HG02938 (cell line): Measurements from ENCODE around the gene EVC.
A peak's percentile ranks its signal among the peaks of the same experiment; 100 is the strongest.
"Not testable (repeated sequence)": the region's sequence is repeated elsewhere in the genome, so short reads cannot be mapped to it uniquely, and the experiment has no call there.

Experiments used
- ATAC-seq: cut with Tn5 transposase; IDR thresholded peaks from one replicate; pipeline ENCODE4 v1.9.1; 2021; ENCODE audit warnings: mild to moderate bottlenecking, moderate library complexity; ENCODE audit not compliant: unreplicated experiment

The EVC gene

GRCh38 chr4:5707778-5708448, 3.1 kb upstream of the EVC start:
- ATAC-seq, result no peak

- no peak for ATAC-seq
Observed at GRCh38 chr4:5708449-5709206, 2.4 kb upstream of the EVC start, which contains the start of gene EVC2. Gene EVC2, minus strand, starts transcription at chr4:5708559. Its CDS starts 46 bp downstream, at chr4:5708513.

DNA sequence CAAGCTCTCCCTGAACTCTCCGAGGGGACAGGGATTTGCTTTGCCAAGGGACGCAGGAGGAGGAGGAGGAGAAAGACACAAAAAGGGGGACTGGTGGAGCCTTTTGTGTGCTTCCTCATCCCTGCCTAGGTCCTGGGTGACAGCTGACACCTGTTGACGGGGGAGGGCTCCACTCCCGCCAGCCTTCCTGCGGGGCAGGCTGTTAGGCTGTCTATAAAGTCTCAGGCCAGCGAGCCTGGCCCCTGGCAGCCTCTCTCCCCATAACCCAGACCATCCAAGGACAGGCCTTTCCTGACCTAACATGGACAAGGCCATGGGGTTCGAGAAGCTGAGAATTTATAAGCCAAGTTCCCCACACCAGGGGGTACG, 1.8 kb upstream of the EVC start:
- ATAC-seq, result no peak

DNA sequence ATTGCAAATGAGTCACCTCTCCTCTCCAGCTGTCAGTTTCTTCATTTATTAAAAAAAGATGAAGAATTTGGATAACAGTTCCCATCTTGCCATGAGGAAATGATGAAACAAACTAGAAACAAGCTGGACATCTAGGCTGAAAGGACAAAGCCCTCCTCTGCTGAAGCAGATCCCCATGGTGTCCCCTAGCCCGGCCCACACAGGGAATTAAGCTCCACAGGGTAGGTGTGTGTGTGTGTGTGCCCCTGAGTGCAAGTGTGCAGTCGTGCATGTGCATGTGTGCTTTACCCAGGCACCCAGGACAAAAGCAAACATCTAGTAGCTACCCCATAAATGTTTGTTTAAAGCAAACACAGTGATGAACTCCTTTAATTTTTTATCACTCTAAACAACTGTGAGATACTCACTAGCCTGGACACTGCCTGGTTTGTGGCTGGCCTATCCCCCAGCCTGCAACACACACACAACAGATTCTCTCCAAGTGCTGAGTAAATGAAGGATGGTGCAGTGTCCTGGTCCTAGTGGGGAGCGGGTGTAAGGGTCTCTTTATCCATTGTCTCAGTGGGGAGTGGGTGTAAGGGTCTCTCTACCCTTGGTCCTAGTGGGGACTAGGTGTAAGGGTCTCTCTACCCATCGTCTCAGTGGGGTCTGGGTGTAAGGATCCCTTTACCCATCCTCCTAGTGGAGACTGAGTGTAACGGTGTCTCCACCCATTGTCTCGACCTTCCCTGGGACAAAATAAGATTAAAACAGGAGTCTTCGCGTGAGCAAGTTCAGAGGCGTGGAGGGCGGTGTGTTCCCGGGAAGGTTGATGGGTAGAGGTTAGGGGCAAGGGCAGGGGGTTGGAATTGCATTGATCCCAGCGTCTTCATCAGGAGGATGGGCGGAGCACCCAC, 688 bp upstream of the EVC start:
- ATAC-seq, result no peak

DNA sequence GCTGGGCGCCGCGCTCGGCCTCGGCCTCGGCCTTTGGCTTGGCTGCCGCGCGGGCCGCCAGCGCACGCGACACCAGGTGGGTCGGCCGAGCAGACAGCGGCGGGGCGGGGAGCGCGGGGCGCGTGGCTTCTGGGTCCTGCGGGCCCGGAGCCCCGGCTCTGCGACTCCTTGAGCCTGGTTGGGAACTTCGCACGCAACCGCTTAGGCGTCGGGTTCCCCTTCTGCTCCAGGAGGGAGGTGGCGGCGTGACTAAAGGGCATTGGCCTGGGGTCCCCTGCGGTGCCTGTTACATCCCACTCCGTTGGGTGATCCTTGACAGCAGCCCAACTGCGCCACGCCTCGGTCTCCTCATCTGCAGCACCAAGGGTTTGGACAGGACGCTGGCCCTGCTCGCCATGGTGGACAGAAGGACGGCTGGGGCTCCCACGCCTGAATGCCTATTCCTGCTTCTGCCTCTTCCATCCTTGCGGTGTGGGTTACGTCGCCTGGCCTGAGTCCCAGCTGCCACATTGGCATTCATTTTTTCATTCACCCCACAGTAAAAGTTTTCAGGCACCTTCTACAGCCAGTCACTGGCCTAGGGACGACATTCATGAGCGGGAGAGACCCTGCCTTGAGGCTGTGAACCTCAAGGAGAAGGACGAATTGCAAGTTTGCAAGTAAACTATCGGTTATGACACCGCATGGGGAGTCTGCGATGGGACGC, 631 bp downstream of the EVC start:
- ATAC-seq, result no peak

DNA sequence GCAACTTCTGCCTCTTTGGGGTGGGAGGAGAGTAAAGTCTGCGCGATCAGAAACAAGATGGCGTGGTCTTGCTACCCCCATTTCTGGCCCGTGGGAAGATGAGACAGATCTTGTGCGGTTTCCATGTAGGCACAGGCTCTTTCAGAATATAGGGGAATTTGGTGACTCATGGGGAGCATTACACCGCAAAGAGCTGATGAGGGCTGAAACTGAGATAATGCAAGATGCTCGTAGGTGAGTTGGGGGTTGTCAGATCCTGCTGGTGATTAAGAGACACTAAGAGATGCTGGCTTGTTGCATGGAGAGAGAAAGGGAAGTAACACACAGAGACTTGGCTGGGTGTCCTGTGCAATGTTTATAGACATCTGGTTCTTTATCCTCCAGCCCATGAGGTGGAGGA, 1.5 kb downstream of the EVC start:
- ATAC-seq, result peak; percentile 55

- ATAC-seq, result no peak
Observed at GRCh38 chr4:5712931-5713330, 1.9 kb downstream of the EVC start.

- no peak for ATAC-seq
Observed at GRCh38 chr4:5713861-5714260, 2.9 kb downstream of the EVC start.

GRCh38 chr4:5715357-5715756, 4.4 kb downstream of the EVC start:
- no peak for ATAC-seq

GRCh38 chr4:5716391-5716790, 5.4 kb downstream of the EVC start:
- no peak for ATAC-seq

GRCh38 chr4:5717449-5718158, 6.6 kb downstream of the EVC start:
- ATAC-seq, result no peak

DNA sequence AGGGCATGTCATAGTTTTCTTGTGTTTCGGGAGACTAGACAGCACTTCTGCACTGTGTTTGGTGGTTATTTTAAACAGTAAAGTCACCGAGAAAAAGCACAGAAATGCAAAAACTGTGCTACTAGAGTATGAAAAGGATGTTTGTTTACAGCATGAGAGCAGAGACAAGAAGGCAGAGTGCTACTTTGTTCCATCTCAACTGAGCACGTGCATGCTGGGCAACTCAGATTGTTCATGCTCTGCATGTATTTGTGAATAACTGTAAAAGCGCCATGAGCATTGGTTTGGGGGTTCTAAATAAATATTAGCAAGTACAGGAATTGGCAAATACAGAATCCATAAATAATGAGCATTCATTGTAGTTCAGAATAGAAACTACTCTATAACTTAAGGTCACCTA, 7.4 kb downstream of the EVC start:
- ATAC-seq, result no peak

DNA sequence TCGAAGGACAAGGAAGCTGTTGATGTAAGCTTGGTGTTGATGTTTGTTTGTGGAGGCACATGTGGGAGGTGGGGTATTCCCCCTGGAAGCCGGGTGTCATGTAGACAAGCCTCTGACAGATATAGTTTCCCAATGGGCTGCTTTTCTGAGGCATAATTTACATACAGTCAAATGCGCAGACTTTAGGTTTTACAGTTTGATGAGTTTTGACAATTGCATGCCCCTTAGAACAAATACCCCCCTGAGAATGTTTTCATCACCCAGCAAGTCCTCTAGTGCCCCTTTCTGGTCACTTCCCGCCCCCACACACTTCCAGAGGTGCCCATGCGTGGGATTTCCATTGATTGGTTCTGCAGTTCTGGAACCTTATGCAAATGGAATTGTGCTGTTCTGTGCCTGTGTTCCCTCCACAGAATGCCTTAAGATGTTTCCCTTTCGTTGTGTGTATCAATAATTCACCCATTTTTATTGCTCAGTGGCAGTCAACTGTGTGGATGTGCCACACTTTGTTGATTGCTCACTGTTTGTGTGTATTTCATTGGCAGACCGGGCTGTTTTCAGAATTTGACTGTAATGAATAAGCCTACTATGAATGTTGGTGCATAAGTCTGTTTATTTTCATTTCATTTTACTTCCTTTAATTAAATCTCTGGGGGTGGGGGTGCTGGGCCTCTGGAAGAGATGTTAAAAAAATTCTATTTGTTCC, 8.5 kb downstream of the EVC start:
- ATAC-seq, result peak; percentile 70

DNA sequence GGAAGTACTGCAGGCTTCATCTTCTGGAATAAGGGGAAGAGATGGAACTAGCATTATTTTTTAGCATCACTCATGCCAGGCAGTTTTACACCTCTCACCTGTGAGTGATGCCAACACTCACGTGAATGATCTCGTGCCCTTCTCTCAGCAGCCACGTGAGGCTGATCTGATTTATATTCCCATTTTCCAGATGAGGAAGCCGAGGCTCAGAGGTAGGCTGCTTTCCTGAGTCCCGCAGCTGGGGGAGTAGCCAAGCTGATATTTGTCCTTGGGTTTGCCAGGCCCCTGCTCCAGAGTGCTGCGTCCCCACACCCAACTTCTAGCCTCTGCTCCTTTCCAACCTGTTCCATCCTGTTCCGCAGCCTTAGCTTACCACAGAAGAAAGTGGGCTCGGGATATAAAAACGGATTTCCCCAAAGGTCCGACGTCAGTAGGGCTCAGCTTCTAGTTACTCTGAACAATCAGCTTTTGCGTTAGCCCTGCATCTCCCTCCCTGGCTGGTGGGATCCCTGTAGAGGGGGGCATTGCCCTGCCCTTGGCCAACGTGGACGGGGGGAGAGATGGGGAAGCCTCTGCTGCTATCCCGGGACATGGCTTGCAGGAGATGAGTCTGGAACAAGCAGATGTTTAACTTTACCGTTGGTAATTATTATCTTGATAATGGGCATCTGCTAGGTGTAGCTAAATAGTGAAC, 9.3 kb downstream of the EVC start:
- ATAC-seq, result no peak

GRCh38 chr4:5720980-5721379, 10.0 kb downstream of the EVC start:
- no peak for ATAC-seq

GRCh38 chr4:5721923-5722322, 10.9 kb downstream of the EVC start:
- ATAC-seq, result no peak

DNA sequence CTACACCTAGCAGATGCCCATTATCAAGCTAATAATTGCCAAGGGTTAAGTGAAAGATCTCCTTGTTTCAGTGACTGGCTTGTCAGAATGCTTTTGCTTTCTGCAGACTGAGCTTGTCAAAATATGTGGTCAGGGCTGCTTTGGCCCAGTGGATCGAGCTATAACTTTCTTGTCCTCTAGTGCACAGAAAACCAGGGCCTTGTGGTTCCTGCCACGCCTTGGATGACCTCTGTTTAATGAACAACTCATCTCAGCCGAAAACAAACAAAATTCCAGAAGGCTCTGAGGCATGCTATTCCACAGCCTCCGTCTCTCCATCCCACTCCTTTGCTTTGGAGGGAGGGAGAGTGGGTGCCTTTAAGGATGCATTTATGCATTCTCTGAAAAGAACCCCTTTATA, 11.3 kb downstream of the EVC start:
- no peak for ATAC-seq

- no peak for ATAC-seq
Observed at GRCh38 chr4:5724377-5724776, 13.4 kb downstream of the EVC start.

DNA sequence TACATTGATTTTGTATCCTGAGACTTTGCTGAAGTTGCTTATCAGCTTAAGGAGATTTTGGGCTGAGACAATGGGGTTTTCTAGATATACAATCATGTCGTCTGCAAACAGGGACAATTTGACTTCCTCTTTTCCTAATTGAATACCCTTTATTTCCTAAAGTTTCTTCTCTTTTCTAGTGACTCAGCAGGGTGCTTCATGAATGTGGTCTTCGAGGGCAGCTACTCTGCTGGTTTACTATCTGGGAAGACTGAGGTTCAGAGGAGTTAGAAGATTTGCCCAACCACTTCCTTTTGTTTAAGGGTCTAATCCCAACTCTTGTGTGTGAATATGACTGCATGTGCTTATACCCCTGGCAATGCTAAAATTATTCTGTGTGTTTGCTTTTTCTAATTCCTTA, 17.4 kb downstream of the EVC start:
- not testable (repeated sequence) for ATAC-seq
